ENCODE data around the gene DNAJB9.

Gene DNAJB9

DNA sequence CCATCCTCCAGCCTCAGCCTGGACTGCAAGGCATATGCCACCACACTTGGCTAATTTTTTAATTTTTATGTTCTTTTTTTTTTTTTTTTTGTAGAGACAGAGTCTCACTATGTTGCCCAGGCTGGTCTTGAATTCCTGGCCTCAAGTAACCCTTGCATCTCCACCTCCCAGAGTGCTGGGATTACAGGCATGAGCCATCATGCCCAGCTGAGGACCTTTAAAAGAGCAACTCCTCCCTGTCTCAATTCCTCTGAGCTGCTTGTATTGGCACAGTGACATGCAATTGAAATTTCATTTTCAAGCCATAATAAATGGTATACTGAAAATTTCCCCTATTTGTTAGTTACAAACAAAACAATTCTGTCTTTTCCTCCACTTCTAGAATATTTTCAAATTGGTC, 19.5 kb downstream of the DNAJB9 start:
- no peak for DNase-seq (ENCODE audit: extremely low spot score)
- ChIA-PET CTCF (interaction anchor here (1.3 kb wide), 1 partner anchor 13 kb away, joined by 3 read pairs; no protein-coding TSS in a partner anchor), POLR2A (interaction anchor here (0.7 kb wide), 1 partner anchor 20 kb away, joined by 4 read pairs; the partner anchor contains the start of genes DNAJB9 and THAP5)
- TF ChIP-seq CTCF (IDR thresholded peaks at IDR 0.05; ENCODE audit: control extremely low read depth, extremely low read depth, low read depth, missing control alignments): no peak

DNA sequence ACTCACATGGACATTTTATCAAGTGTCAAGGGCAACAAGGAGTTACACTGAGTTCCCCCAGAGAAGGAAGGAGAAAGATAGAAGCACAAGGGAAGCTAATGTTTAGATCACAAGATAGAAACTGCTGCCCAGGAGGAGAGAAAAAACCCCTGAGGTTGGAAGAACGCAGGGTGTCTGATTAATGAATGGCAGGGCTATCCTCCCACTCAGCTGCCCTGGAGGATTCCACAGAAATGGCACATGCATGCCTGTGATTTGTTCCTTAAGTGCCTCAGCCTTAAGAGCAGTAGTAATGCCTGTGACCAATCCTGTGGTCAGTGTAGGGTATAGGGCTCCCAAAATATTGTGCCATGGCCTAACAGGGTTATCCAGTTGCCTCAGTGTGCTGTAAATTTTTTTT, 20.2 kb downstream of the DNAJB9 start:
- DNase-seq (ENCODE audit: extremely low spot score): no peak
- ChIA-PET POLR2A (interaction anchor here (0.7 kb wide), 1 partner anchor 20 kb away, joined by 4 read pairs; the partner anchor contains the start of genes DNAJB9 and THAP5), CTCF (interaction anchor here (1.2 to 1.3 kb wide), 2 partner anchors 11 to 13 kb away, joined by 3 read pairs; no protein-coding TSS in a partner anchor)
- TF ChIP-seq CTCF (IDR thresholded peaks at IDR 0.05; ENCODE audit: control extremely low read depth, extremely low read depth, low read depth, missing control alignments): no peak

DNA sequence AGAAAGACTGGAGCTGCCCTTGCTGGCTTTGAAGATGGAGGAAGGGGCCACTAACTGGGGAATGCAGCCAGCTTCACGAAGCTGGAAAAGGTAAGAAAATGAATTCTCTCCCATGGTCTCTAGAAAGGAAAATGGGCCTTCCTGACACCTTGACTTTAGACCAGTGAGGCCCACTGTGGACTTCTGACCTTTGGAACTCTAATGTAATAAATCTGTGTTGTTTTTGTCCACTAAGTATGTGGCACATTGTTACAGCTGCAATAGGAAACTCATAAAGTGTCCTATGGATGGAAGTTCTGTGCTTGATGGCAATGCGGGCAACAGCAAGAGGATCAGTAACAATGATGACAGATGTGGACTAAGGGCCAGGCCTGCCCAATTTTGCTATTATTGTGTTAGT, 20.9 kb downstream of the DNAJB9 start:
- CTCF ChIA-PET: interaction anchor here (1.2 to 1.3 kb wide), 2 partner anchors 12 to 14 kb away, joined by 3 read pairs; no protein-coding TSS in a partner anchor

GRCh38 chr7:108592646-108593201, 23.1 kb downstream of the DNAJB9 start:
- ChIA-PET CTCF (interaction anchor here (1.4 to 1.8 kb wide), 5 partner anchors 11 to 21 kb away, joined by 3 to 9 read pairs (median 5); no protein-coding TSS in a partner anchor), POLR2A (no interaction called here)

More for the DNA sequence above, 20.9 kb downstream of the DNAJB9 start:
- POLR2A ChIA-PET: no interaction called here
- no peak for DNase-seq (ENCODE audit: extremely low spot score)
- TF ChIP-seq CTCF (IDR thresholded peaks at IDR 0.05; ENCODE audit: control extremely low read depth, extremely low read depth, low read depth, missing control alignments): no peak

GRCh38 chr7:108596560-108596959, 26.9 kb downstream of the DNAJB9 start:
- ChIA-PET POLR2A (no interaction called here), CTCF (no interaction called here)
- DNase-seq (ENCODE audit: extremely low spot score): no peak
- TF ChIP-seq CTCF (IDR thresholded peaks at IDR 0.05; ENCODE audit: control extremely low read depth, extremely low read depth, low read depth, missing control alignments): no peak

More at GRCh38 chr7:108592646-108593201, 23.1 kb downstream of the DNAJB9 start:
- no peak for DNase-seq (ENCODE audit: extremely low spot score)
- no peak for TF ChIP-seq CTCF (IDR thresholded peaks at IDR 0.05; ENCODE audit: control extremely low read depth, extremely low read depth, low read depth, missing control alignments)

GRCh38 chr7:108598153-108598552, 28.5 kb downstream of the DNAJB9 start:
- POLR2A ChIA-PET: no interaction called here
- no peak for DNase-seq (ENCODE audit: extremely low spot score)
- CTCF ChIA-PET: interaction anchor here (1.0 kb wide), 1 partner anchor 22 kb away, joined by 3 read pairs; no protein-coding TSS in a partner anchor
- TF ChIP-seq CTCF (IDR thresholded peaks at IDR 0.05; ENCODE audit: control extremely low read depth, extremely low read depth, low read depth, missing control alignments): no peak

All from GM10248 (cell line).